ENCODE data around the gene TYK2.
A peak's percentile ranks its signal among the peaks of the same experiment; 100 is the strongest.

TYK2 gene

DNA sequence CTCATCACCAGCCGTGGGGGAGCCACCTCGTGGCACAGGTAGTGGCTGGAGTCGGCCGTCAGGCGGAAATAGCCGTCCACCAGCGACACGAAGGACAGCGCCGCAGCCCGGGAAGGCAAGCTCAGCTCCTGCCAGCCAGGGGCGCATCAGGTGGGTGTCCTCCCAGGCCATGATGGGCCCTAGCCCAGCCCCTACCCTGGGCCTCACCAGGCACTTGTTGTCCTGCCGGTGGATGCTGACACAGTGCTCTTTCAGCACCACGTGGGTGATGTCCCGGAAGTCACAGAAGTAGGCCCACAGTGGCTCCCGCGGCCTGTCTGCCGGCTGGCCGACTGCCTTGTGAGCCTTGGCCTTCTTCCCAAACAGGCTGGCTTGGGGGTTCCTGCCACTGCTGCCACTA lies 15.7 kb downstream of the TYK2 start:
- no peak for TF ChIP-seq CTCF (IDR thresholded peaks at IDR 0.05; ENCODE audit: low read depth, low read length, missing control alignments)
- in situ Hi-C loops (cut with HindIII; ENCODE audit: low sequenced_read_pairs), result no loop called here
- H3K4me3 ChIP-seq (ENCODE audit: low read depth, low read length), result no peak overlapping the region
- DNase-seq (ENCODE audit: low read depth), result no peak

GRCh38 chr19:10363789-10364281 lies 16.5 kb downstream of the TYK2 start:
- no peak overlapping the region for H3K4me3 ChIP-seq (ENCODE audit: low read depth, low read length)
- in situ Hi-C loops (cut with HindIII; ENCODE audit: low sequenced_read_pairs), result no loop called here
- DNase-seq (ENCODE audit: low read depth), result peak; percentile 35
- no peak for TF ChIP-seq CTCF (IDR thresholded peaks at IDR 0.05; ENCODE audit: low read depth, low read length, missing control alignments)

- no peak for TF ChIP-seq CTCF (IDR thresholded peaks at IDR 0.05; ENCODE audit: low read depth, low read length, missing control alignments)
- in situ Hi-C loops (cut with HindIII; ENCODE audit: low sequenced_read_pairs), result no loop called here
- H3K4me3 ChIP-seq (ENCODE audit: low read depth, low read length), result no peak overlapping the region
- DNase-seq (ENCODE audit: low read depth), result no peak
These were observed 18.1 kb downstream of the TYK2 start for GRCh38 chr19:10362259-10362658.

DNA sequence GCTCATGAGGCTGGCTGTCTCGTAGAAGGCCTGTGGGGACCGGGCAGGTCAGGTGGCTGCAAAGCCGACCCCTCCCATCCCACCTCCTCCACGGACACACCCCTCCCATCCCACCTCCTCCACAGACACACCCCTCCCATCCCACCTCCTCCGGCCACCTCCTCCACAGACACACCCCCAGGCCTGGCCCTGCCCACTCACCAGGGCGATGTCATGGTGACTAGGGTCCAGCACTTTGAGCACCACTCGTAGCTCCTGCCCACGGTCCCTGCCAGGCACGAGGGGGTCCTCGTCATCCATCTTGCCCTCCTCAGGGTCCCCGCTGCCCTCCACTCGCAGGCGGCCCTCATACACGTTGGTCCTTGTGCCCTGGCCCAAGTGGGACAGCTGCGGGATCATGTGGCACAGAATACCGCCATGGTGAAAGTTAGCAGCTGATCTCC lies 18.8 kb downstream of the TYK2 start:
- TF ChIP-seq CTCF (IDR thresholded peaks at IDR 0.05; ENCODE audit: low read depth, low read length, missing control alignments), result no peak
- DNase-seq (ENCODE audit: low read depth), result no peak
- in situ Hi-C loops (cut with HindIII; ENCODE audit: low sequenced_read_pairs), result no loop called here
- H3K4me3 ChIP-seq (ENCODE audit: low read depth, low read length), result no peak overlapping the region

DNA sequence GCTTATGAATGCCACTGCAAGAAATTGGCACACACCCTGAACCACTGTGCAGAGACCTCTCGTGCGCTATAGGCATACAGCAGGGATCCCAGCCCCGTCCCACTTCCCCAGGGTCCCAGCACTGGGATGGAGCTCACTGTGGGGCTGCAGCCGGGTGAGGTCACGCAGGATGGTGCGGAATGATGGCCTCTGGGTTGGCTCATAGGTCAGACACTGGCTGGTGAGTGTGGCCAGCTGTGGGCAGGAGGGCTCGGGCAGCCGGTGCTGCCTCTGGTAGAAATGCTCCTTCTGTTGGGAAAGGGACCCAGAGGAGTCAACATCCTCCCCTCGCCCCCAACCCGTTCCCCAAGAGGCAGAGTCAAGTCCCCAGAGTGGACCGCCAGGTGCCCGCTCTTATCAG lies 23.9 kb downstream of the TYK2 start:
- in situ Hi-C loops (cut with HindIII; ENCODE audit: low sequenced_read_pairs), result no loop called here
- no peak overlapping the region for H3K4me3 ChIP-seq (ENCODE audit: low read depth, low read length)
- TF ChIP-seq CTCF (IDR thresholded peaks at IDR 0.05; ENCODE audit: low read depth, low read length, missing control alignments), result no peak
- no peak for DNase-seq (ENCODE audit: low read depth)

GRCh38 chr19:10353793-10354391 lies 26.5 kb downstream of the TYK2 start:
- no peak overlapping the region for H3K4me3 ChIP-seq (ENCODE audit: low read depth, low read length)
- in situ Hi-C loops (cut with HindIII; ENCODE audit: low sequenced_read_pairs), result no loop called here
- DNase-seq (ENCODE audit: low read depth), result no peak
- no peak for TF ChIP-seq CTCF (IDR thresholded peaks at IDR 0.05; ENCODE audit: low read depth, low read length, missing control alignments)

Measured in astrocyte of the cerebellum (primary cell).